AG04449 (cell line): ENCODE results near the gene USH1C.

ENCODE experiments used
- CTCF ChIA-PET: fragments of 350-600 bp; formaldehyde crosslinking; extraction: SDS; loops from one replicate; lab custom pipeline; 2021; ENCODE audit warnings: antibody characterized with exemption; lab: Yijun Ruan, JAX
- POLR2A ChIA-PET: fragments of 400-600, 350-600 bp; formaldehyde crosslinking; extraction: SDS; loops from one replicate; lab custom pipeline; 2020; ENCODE audit warnings: antibody characterized with exemption, inconsistent platforms; lab: Yijun Ruan, JAX
- DNase-seq: peaks from one replicate; pipeline ENCODE4 v3.0.0-alpha.2; 2010; ENCODE audit warnings: low read depth, low spot score
- H3K4me3 ChIP-seq: 2 replicates; pipeline ENCODE4 v1.5.1; 2011; ENCODE audit warnings: low read depth, mild to moderate bottlenecking, control low read depth, low read length
- TF ChIP-seq, protein P1 (sequence below): IDR thresholded peaks from one replicate; pipeline ENCODE4 v1.5.1; 2011; ENCODE audit warnings: mild to moderate bottlenecking, moderate library complexity, low read length, control low read depth, inconsistent platforms; ENCODE audit not compliant: insufficient read depth; ENCODE audit errors: missing control alignments

USH1C gene

GRCh38 chr11:17521106-17521900 is 22.9 kb downstream of the USH1C start:
- ChIA-PET POLR2A (no interaction called here), CTCF (interaction anchor here (1.3 to 4.0 kb wide), 3 partner anchors 8 to 15 kb away, joined by 4 to 19 read pairs (median 7); no protein-coding TSS in a partner anchor)
- DNase-seq = no peak
- TF ChIP-seq, protein P1, sequence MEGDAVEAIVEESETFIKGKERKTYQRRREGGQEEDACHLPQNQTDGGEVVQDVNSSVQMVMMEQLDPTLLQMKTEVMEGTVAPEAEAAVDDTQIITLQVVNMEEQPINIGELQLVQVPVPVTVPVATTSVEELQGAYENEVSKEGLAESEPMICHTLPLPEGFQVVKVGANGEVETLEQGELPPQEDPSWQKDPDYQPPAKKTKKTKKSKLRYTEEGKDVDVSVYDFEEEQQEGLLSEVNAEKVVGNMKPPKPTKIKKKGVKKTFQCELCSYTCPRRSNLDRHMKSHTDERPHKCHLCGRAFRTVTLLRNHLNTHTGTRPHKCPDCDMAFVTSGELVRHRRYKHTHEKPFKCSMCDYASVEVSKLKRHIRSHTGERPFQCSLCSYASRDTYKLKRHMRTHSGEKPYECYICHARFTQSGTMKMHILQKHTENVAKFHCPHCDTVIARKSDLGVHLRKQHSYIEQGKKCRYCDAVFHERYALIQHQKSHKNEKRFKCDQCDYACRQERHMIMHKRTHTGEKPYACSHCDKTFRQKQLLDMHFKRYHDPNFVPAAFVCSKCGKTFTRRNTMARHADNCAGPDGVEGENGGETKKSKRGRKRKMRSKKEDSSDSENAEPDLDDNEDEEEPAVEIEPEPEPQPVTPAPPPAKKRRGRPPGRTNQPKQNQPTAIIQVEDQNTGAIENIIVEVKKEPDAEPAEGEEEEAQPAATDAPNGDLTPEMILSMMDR = no peak
- no peak overlapping the region for H3K4me3 ChIP-seq

DNA sequence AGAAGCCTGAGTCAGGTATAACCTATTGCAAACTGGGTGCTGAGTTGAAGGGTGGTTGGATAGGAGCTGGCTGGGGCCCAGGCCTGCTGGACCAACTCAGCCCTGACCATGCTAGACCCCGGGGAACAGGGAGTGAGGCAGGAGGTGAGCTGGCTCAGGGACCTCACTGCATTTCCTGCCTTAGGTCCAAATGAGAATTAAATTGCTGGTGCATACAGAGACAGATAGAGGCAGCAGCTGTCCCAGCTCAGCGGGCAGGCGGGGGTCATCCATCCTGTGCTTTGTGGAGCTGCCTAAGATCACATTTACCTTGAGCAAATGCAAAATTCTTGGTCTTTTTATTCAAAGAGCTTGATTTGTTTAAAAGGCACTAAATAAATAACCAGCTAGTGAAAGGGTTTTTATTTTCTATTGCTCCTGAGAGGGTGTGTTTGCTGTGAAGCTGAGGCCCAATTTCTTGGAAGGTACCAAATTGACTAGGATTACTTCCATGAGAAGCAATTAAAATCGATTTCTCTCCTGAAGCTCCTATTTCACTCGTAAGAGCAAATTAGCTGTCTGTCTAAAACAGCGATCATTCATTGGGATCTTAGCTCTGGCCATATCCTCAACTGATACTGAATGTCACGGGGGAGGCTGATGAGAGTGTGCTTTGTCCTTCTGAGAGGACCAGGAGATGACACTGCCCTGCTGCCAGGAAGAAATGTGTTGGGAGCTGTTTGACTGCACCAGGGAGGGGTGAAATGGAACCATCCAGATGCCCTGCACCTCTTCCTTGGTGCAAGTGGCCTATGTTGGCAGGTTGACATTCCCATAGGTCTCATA is 24.9 kb downstream of the USH1C start:
- DNase-seq = no peak
- CTCF ChIA-PET = interaction anchor here (0.9 to 4.0 kb wide), 2 partner anchors 10 to 132 kb away, joined by 3 to 19 read pairs; no protein-coding TSS in a partner anchor
- POLR2A ChIA-PET = no interaction called here
- no peak overlapping the region for H3K4me3 ChIP-seq
- TF ChIP-seq, protein P1 = no peak

DNA sequence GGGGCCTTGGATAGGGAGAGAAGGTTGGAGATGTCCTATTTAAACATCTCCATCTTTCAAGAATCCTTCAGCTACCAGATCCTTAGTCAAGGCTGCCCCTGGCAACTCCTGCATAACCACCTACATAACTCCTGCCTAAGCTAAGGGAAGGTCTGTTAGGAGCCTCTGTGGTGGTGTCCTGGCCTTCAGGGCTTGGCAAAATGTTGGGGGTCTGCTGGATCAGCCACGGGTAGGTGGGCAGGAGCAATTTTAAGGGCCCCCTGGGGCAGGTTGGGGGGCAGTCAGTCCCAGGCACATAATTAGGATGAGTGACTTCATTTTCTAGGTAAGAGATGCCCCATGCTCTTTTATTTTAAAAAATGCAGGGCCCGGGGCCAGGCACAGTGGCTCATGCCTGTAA is 25.9 kb downstream of the USH1C start:
- no peak for DNase-seq
- no peak overlapping the region for H3K4me3 ChIP-seq
- TF ChIP-seq, protein P1 = no peak
- POLR2A ChIA-PET = no interaction called here
- CTCF ChIA-PET = interaction anchor here (1.1 to 4.0 kb wide), 4 partner anchors 11 to 164 kb away, joined by 3 to 19 read pairs (median 4); no protein-coding TSS in a partner anchor

DNA sequence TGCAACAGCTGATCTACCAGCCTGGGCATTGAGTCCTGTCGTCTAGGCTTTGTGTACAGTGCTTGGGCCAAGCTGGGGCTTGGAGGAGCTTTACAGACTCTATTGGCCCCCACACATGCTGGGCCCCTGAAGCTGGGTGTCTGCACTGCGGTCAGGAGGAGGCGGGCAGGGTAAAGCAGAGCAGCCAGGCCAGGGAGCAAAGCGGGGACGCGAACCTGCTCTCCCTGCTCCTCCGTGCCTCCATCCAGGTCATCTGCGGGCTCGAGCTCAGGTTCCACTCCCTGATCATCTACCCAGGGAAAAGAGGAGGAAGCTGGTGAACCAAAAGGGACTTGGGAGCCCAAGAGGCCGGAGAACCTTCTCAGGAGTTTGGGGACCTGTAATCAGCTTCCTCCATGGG is 27.0 kb downstream of the USH1C start:
- ChIA-PET POLR2A (no interaction called here), CTCF (interaction anchor here (0.8 to 4.0 kb wide), 4 partner anchors 12 to 133 kb away, joined by 3 to 19 read pairs (median 4); no protein-coding TSS in a partner anchor)
- no peak for DNase-seq

DNA sequence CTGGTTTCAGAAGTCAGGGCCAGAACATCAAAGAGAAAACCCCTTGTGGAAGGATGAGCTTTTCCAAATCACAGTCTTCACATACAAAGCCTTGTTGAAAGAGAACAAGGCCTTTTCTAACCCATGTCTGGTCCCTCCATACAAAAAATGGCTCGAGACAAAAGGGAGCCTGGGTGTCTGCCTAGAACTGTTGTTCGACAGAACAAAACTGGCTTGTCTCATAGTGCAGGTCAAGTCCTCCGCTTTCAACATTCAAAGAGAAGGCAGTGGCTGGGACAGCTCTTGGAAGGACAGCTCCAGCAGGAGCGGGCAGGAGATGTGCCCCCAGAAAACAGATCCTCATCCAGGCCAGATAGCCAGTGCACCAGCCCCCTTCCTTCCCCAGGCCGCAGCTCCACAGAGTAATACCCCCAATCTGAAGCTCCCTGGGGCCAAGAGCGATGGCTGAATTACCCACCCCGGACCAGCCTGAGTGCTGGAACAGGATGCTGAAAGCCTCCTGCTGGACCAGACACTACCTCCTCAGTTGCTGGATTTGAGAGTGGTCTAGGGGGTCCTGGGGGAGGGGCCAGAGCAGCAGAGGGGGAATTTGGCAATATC is 27.6 kb downstream of the USH1C start:
- DNase-seq = no peak
- H3K4me3 ChIP-seq = no peak overlapping the region
- TF ChIP-seq, protein P1 = no peak
- CTCF ChIA-PET = interaction anchor here (0.8 to 2.0 kb wide), 3 partner anchors 11 to 133 kb away, joined by 3 to 6 read pairs (median 6); no protein-coding TSS in a partner anchor
- POLR2A ChIA-PET = no interaction called here

More for the DNA sequence above, 27.0 kb downstream of the USH1C start:
- TF ChIP-seq, protein P1 = no peak
- H3K4me3 ChIP-seq = no peak overlapping the region
